OCI-LY7 (cell line): ENCODE measurements around the gene TCF12. TPM values are rescaled to one million over a fixed set of nuclear protein-coding genes. Genes with fewer than 3 reads are reported as not detected.
A peak's percentile ranks its signal among the peaks of the same experiment; 100 is the strongest.

Experiments
- Bru-seq: library from RNA; stranded (reverse); fragments of 400-500 nt; gene quantifications from one replicate; lab custom pipeline; 2021; lab: Mats Ljungman, UMichigan
- BruChase-seq, 2 experiments: library from RNA; stranded (reverse); fragments of 400-500 nt; gene quantifications; one replicate each; lab custom pipeline; 2021; lab: Mats Ljungman, UMichigan
- BruUV-seq: library from RNA; stranded (reverse); fragments of 400-500 nt; replicated peaks from 2 replicates; lab custom pipeline; 2021; lab: Mats Ljungman, UMichigan
- CTCF ChIA-PET: fragments of 300-600 bp; sonication (Branson Sonifier 250); formaldehyde crosslinking; loops from one replicate; lab custom pipeline; 2022; ENCODE audit warnings: antibody characterized with exemption; ENCODE audit not compliant: unreplicated experiment; lab: Charles Lee
- POLR2A ChIA-PET: fragments of 300-600 bp; sonication (Branson Sonifier 250); formaldehyde crosslinking; loops from one replicate; lab custom pipeline; 2022; ENCODE audit warnings: antibody characterized with exemption; lab: Charles Lee
- DNase-seq: peaks from one replicate; pipeline ENCODE4 v3.0.0-alpha.2; 2015; ENCODE audit warnings: low spot score
- H2AFZ ChIP-seq: fragments of 200-600 bp; sonication (generic), shearing (Covaris generic); 2 replicates; pipeline ENCODE4 v1.6.1; 2014; ENCODE audit warnings: mild to moderate bottlenecking, antibody characterized with exemption, low read length, moderate library complexity
- H3K27ac ChIP-seq: fragments of 200-600 bp; sonication (generic); 2 replicates; pipeline ENCODE4 v1.5.1; 2014; ENCODE audit warnings: mixed run types, low read depth, mild to moderate bottlenecking, moderate library complexity, low read length, inconsistent platforms; ENCODE audit not compliant: poor library complexity, severe bottlenecking
- H3K36me3 ChIP-seq: fragments of 200-600 bp; sonication (generic); 2 replicates; pipeline ENCODE4 v1.6.1; 2014; ENCODE audit warnings: mild to moderate bottlenecking, antibody characterized with exemption, low read length, moderate library complexity, mixed read lengths; ENCODE audit not compliant: insufficient read depth
- H3K4me1 ChIP-seq: fragments of 200-600 bp; sonication (generic); 2 replicates; pipeline ENCODE4 v1.5.1; 2014; ENCODE audit warnings: mild to moderate bottlenecking, low read length; ENCODE audit not compliant: insufficient read depth, poor library complexity, severe bottlenecking
- H3K4me2 ChIP-seq: fragments of 200-600 bp; sonication (generic); 2 replicates; pipeline ENCODE4 v1.6.1; 2014; ENCODE audit warnings: mild to moderate bottlenecking, low read length
- H3K4me3 ChIP-seq: fragments of 200-600 bp; sonication (generic); 2 replicates; pipeline ENCODE4 v1.5.1; 2014; ENCODE audit warnings: mild to moderate bottlenecking, low read depth, low read length; ENCODE audit not compliant: poor library complexity, severe bottlenecking
- H3K79me2 ChIP-seq: fragments of 200-600 bp; sonication (generic); 2 replicates; pipeline ENCODE4 v1.6.1; 2016; ENCODE audit warnings: low read depth, mild to moderate bottlenecking, low read length, moderate library complexity, mixed read lengths; ENCODE audit not compliant: insufficient read depth
- H3K9me2 ChIP-seq: fragments of 200-600 bp; sonication (generic); 2 replicates; pipeline ENCODE4 v1.6.1; 2016; ENCODE audit warnings: mild to moderate bottlenecking, low read length, mixed read lengths; ENCODE audit not compliant: insufficient read depth
- H3K9me3 ChIP-seq: fragments of 200-600 bp; sonication (generic); 2 replicates; pipeline ENCODE4 v1.6.1; 2014; ENCODE audit warnings: mild to moderate bottlenecking, mixed run types, low read length, mixed read lengths
- H4K20me1 ChIP-seq: fragments of 200-600 bp; sonication (generic); 2 replicates; pipeline ENCODE4 v1.6.1; 2014; ENCODE audit warnings: mild to moderate bottlenecking, antibody characterized with exemption, low read length, moderate library complexity, mixed read lengths; ENCODE audit not compliant: insufficient read depth
- EZH2phosphoT487 ChIP-seq: fragments of 200-600 bp; sonication (generic); IDR thresholded peaks from 2 replicates; pipeline ENCODE4 v1.6.1; 2018; ENCODE audit warnings: low read depth, borderline replicate concordance, mild to moderate bottlenecking, mixed run types, antibody characterized with exemption, low read length, moderate library complexity, mixed read lengths
- intact Hi-C: fragments of 100-400 bp; cut with micrococcal nuclease; formaldehyde crosslinking; loops from one replicate; pipeline ENCODE4 v1.10.0; 2022; ENCODE audit not compliant: unreplicated experiment
- long read RNA-seq: library from polyadenylated mRNA; stranded (forward); transcript quantifications from one replicate; pipeline ENCODE4 v2.0.0, GENCODE V29; 2022
- total RNA-seq, 2 experiments: library from RNA; depleted of rRNA in 1 of 2; stranded (reverse); fragments of >200 nt in 1 of 2; shearing (Covaris generic) in 1 of 2; gene quantifications; 2 replicates each; pipeline ENCODE4 v1.2.3, GENCODE V29; 2014 to 2022
- TF ChIP-seq, protein P1 (sequence below): fragments of 200-600 bp; sonication (generic); conservative IDR thresholded peaks from 2 replicates; pipeline ENCODE4 v1.5.1; 2014; ENCODE audit warnings: mild to moderate bottlenecking, antibody characterized with exemption, low read length, moderate library complexity, mixed read lengths

The TCF12 gene
- total RNA-seq (2014; rRNA removed; shearing (Covaris generic)) (139 and 214 TPM in 2 replicates), total RNA-seq (2022) (51.6 and 55.9 TPM in 2 replicates), Bru-seq, nascent RNA (percentile 84 among the genes with signal in this experiment), BruChase-seq, experiment 1, labeled RNA remaining after a 6-hour chase (percentile 74 among the genes with signal in this experiment), BruChase-seq, experiment 2, labeled RNA remaining after a 2-hour chase (percentile 73 among the genes with signal in this experiment)
- long read RNA-seq, full-length matches to known transcripts: 33 of 56 reads
- long read RNA-seq, partial matches to known transcripts: 2 of 56 reads
- long read RNA-seq, other reads (novel, unspliced or antisense): 21 of 56 reads

DNA sequence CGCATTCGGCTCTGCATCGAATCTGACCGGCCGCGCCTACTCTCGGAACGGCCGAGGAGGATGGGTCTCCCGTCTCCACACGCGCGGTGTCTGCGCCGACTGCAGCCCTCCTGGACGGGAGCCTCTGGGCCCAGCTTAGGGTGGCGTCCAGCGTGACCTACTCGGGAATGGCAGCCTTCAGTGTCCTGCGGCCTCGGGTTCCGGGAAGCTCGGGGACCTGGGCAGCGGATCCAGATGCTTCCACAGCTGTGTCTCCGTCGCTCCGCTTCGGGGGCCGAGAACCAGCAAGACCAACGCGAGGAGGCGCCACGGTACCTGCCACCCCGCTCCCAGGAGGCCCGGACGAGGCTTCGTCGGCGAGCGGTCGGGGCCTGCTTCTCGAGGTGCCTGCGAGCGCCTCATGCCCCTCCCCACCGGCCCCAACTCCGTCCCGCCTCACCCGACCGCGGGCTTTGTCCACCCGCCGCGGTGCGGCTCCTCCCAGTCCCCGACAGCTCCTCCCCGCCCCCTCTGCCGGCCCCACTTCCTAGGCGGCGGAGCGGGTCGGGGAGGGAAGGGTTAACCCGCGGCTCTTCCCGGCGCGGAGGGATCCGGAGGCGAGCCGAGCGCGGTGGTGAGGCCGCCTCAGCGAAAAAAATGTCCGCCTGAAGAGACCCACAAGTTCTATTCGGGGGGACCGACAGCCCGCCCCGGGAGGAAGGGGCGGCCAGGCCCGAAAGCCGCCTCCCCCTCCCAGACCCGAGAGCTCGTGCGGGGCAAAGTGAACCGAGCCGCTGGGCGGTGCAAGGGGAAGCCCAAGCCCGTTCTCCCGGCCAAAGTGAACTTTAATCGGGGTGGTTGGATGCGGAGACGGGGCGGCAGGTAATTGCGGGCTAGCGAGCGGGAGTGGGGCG lies at the start of gene TCF12:
TSS of gene TCF12 (plus strand) at position 599 of the 893 bp plus-strand sequence. CDS start 1,270 bp downstream, outside the sequence.
- no peaks in the 10 kb centered on the region for H3K9me2 ChIP-seq
- no peaks in the 10 kb centered on the region for H3K9me3 ChIP-seq
- H4K20me1 ChIP-seq: peaks cover 8% of the 10 kb centered on the region; the same call in 1 of the 2 replicates
- POLR2A ChIA-PET: interaction anchor here (0.6 to 1.4 kb wide), 5 partner anchors 12 to 476 kb away, joined by 3 to 5 read pairs (median 3); no protein-coding TSS in a partner anchor
- H2AFZ ChIP-seq: peak within 1 kb of the TSS; percentile 93
- no TSS peak for BruUV-seq
- H3K4me1 ChIP-seq: peaks cover 30% of the 10 kb centered on the region
- H3K36me3 ChIP-seq: peaks cover 24% of the 10 kb centered on the region
- CTCF ChIA-PET: interaction anchor here (0.6 to 0.7 kb wide), 2 partner anchors 369 to 419 kb away, joined by 3 to 4 read pairs; no protein-coding TSS in a partner anchor
- H3K4me2 ChIP-seq: peak within 1 kb of the TSS; percentile 74
- intact Hi-C loops: loop anchor here (1.0 to 10.0 kb wide), 8 partner anchors 31 to 673 kb away; partner anchors contain the start of gene RFX7
- H3K79me2 ChIP-seq: peaks cover 30% of the 10 kb centered on the region
- TF ChIP-seq, protein P1, sequence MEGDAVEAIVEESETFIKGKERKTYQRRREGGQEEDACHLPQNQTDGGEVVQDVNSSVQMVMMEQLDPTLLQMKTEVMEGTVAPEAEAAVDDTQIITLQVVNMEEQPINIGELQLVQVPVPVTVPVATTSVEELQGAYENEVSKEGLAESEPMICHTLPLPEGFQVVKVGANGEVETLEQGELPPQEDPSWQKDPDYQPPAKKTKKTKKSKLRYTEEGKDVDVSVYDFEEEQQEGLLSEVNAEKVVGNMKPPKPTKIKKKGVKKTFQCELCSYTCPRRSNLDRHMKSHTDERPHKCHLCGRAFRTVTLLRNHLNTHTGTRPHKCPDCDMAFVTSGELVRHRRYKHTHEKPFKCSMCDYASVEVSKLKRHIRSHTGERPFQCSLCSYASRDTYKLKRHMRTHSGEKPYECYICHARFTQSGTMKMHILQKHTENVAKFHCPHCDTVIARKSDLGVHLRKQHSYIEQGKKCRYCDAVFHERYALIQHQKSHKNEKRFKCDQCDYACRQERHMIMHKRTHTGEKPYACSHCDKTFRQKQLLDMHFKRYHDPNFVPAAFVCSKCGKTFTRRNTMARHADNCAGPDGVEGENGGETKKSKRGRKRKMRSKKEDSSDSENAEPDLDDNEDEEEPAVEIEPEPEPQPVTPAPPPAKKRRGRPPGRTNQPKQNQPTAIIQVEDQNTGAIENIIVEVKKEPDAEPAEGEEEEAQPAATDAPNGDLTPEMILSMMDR: peak; percentile 58
- TF ChIP-seq EZH2phosphoT487: no peak
- peak within 1 kb of the TSS; percentile 74 for H3K27ac ChIP-seq
- H3K4me3 ChIP-seq: peak within 1 kb of the TSS; percentile 80
- DNase-seq: peak; percentile 95

DNA sequence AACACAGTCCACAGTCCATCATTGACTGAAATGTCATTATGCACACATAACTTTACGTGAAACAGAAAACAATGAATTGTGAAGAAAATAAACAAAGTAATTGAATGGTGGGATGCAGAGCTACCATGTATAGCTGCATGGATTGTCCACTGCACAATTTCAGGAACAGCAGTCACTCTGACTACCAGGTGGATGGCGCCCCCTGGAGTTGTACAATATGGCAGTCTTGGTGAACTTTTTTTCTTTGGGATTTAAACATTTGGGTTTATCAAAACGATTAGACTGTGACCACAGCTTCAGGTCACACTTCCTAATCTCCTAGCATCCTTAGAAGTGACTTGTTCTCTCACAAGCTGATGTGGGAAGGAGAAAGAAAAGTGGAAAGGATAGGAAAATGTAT lies 48.9 kb upstream of the TCF12 start:
- H3K4me2 ChIP-seq: no peak overlapping the region
- intact Hi-C loops: loop anchor here (2.0 kb wide), 1 partner anchor 373 kb away; no protein-coding TSS in a partner anchor
- no peak overlapping the region for H2AFZ ChIP-seq
- no peaks in the 10 kb centered on the region for H3K4me1 ChIP-seq
- no peaks in the 10 kb centered on the region for H3K79me2 ChIP-seq
- CTCF ChIA-PET: no interaction called here
- no peak overlapping the region for H3K27ac ChIP-seq
- POLR2A ChIA-PET: interaction anchor here (0.6 to 0.9 kb wide), 2 partner anchors 26 to 65 kb away, joined by 3 read pairs; no protein-coding TSS in a partner anchor
- no peaks in the 10 kb centered on the region for H3K36me3 ChIP-seq
- H3K9me3 ChIP-seq: no peaks in the 10 kb centered on the region
- H3K4me3 ChIP-seq: no peak overlapping the region
- BruUV-seq: no TSS peak
- DNase-seq: peak; percentile 29
- TF ChIP-seq, protein P1: peak; percentile 80
- TF ChIP-seq EZH2phosphoT487: no peak
- no peaks in the 10 kb centered on the region for H3K9me2 ChIP-seq
- H4K20me1 ChIP-seq: no peaks in the 10 kb centered on the region
